Subcutaneous adipose tissue (tissue), 4 donors: ENCODE measurements around the gene CCL4. TPM values are rescaled to one million over a fixed set of nuclear protein-coding genes. Genes with fewer than 3 reads are reported as not detected.

Experiments
- CTCF ChIP-seq: fragments of 450-650 bp; IDR thresholded peaks from one replicate; pipeline ENCODE4 v1.5.1; 2016; ENCODE audit warnings: low read depth, mild to moderate bottlenecking, control low read depth, antibody characterized with exemption, moderate library complexity
- total RNA-seq, 4 donors: library from RNA; depleted of rRNA; stranded (reverse); fragments of >200 nt; gene quantifications; one replicate each; pipeline ENCODE4 v1.1.0, GENCODE V29; 2016

CCL4 gene
- total RNA-seq, 4 donors from 2014 or later: 2.2 to 4.2 (median 3.1) TPM; not detected in 1

- no peak for TF ChIP-seq CTCF
These were observed 17.9 kb upstream of the CCL4 start for GRCh38 chr17:36085765-36086164.

DNA sequence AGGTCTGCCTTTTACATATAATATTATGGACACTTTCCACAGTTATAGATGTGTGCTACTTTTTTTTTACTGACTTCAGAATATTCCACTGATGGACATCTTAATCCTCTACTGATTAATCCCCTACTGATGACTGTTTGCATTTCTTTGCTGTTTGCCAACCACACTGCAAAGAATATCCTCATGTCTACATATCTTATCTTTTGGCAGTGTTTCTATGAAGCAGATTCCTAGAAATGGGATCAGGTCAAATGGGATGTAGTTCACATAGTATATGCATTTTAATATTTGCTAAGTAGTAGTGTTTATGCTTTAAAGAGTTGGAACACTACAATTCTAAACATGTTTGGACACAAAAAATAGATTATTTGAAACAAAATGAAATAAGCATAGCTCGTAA, 16.8 kb upstream of the CCL4 start:
- TF ChIP-seq CTCF: no peak

DNA sequence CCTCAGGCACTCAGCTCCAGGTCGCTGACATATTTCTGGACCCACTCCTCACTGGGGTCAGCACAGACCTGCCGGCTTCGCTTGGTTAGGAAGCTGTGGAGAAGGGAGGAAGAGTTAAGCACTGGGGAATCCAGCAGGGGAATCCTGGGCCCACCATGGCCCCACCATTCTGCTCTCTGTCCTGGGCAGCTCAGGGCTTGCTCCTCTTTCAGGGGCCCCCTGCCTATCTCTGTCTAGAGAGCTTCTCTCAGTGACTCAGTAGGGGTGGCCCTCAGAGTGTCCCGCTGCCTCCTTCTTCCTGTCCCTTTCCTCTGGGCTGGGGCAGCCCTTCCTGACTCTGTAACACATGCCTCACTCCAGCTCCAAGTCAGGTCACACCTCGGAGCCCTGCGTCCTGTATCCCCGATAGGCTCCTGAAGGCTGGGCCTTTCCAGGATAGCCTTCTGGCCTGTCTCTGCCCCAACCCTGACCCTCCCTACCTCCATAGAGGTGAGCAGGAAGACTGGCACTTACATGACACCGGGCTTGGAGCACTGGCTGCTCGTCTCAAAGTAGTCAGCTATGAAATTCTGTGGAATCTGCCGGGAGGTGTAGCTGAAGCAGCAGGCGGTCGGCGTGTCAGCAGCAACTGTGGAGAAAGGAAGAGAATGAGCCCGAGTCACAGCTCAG, 14.8 kb upstream of the CCL4 start:
- TF ChIP-seq CTCF: no peak

GRCh38 chr17:36089339-36089865, 14.2 kb upstream of the CCL4 start:
- no peak for TF ChIP-seq CTCF

DNA sequence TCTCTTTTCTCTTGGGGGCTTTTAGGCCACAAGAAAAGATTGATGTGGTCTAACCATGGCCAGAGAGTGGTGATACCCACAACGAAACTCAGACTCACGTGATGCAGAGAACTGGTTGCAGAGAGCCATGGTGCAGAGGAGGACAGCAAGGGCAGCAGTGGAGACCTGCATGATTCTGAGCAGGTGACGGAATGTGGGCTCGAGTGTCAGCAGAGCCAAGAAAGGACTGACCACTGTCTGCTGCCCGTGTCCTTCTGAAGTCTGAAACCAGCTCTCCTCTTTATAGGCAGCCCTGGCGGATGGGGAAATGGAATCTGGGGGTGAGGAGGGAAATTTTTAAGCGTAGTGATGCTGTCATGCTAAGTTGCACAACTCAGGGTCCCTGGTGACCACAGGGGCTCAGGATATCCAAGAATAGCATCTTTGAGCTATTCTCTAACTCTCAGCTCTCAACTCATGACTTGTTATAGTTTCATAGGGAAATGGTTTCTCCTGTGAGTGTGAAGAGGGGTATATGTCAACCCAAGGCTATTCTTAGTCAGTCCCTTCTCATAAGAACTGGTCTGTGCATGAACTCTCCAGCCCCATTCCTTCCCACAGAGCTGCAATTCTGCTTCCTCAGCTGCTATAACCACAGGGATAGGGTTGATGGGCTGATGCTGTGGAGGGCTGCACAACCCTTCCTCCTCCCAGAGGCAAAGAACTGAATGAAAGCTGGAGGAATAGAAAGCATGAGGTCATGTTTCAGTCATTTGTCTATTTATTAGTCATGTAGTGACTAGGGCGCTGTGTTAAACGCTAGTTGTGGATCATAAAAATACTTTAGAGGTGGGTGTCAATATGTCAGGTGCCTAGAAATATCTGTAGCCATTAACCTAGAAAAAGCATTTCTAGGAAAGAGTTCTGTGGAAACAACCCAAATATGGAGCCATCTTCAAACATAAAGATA, 13.5 kb upstream of the CCL4 start, which contains the start of gene CCL3:
CCL3 (minus strand) TSS at position 256 of the 949 bp plus-strand sequence; CDS start at position 171, 85 bp downstream.
- no peak for TF ChIP-seq CTCF

DNA sequence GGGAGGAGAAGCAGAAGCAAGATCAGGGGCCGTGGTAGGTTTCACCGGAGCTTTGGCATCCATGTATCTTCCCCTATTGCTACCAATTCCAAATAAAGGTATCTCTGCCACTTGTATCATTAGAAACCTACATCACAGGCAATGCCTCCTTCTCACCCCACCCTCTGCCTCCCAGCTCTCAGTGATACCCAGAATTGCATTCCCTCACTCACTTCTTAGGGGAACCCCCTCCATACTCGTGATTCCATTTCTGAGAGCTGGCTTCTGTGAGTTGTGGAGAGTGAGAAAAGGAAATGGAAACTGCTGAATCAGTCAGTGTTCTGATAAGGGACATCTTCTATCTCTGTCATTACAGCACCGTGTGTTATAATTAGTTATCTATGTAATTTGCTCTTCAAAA, 11.4 kb upstream of the CCL4 start:
- no peak for TF ChIP-seq CTCF

GRCh38 chr17:36094232-36094631, 9.4 kb upstream of the CCL4 start:
- TF ChIP-seq CTCF: no peak
